Osteoblast (primary cell): ENCODE data around the gene CRHR2. TPM values are rescaled to one million over a fixed set of nuclear protein-coding genes. Genes with fewer than 3 reads are reported as not detected.

Experiments used
- DNase-seq: peaks from one replicate; pipeline ENCODE4 v3.0.0; 2011; ENCODE audit warnings: low spot score, mixed read lengths; ENCODE audit not compliant: insufficient read length; ENCODE audit errors: missing footprints
- H2AFZ ChIP-seq: 2 replicates; pipeline ENCODE4 v1.6.0; 2011; ENCODE audit warnings: mild to moderate bottlenecking, low read length
- H3K27ac ChIP-seq: 2 replicates; pipeline ENCODE4 v1.5.1; 2011; ENCODE audit warnings: mild to moderate bottlenecking, low read depth, low read length, moderate library complexity
- H3K27me3 ChIP-seq: 2 replicates; pipeline ENCODE4 v1.6.0; 2012; ENCODE audit warnings: mild to moderate bottlenecking, control low read depth, inconsistent platforms, low read length, moderate library complexity; ENCODE audit not compliant: insufficient read depth
- H3K36me3 ChIP-seq: 2 replicates; pipeline ENCODE4 v1.5.1; 2011; ENCODE audit warnings: mild to moderate bottlenecking, low read length, control low read depth, moderate library complexity; ENCODE audit not compliant: insufficient read depth
- H3K4me1 ChIP-seq: 2 replicates; pipeline ENCODE4 v1.5.1; 2011; ENCODE audit warnings: mild to moderate bottlenecking, low read length, control low read depth, moderate library complexity; ENCODE audit not compliant: insufficient read depth
- H3K4me2 ChIP-seq: 2 replicates; pipeline ENCODE4 v1.6.0; 2011; ENCODE audit warnings: mild to moderate bottlenecking, low read length; ENCODE audit not compliant: insufficient read depth
- H3K4me3 ChIP-seq: fragments of 200-600 bp; sonication (generic); 3 replicates; pipeline ENCODE4 v1.5.1; 2012; ENCODE audit warnings: mild to moderate bottlenecking, low read length, inconsistent platforms; ENCODE audit not compliant: insufficient read depth
- H3K79me2 ChIP-seq: 2 replicates; pipeline ENCODE4 v1.6.0; 2012; ENCODE audit warnings: mild to moderate bottlenecking, low read length, control low read depth, inconsistent platforms; ENCODE audit not compliant: insufficient read depth
- H3K9me3 ChIP-seq: 2 replicates; pipeline ENCODE4 v1.5.1; 2011; ENCODE audit warnings: low read depth, low read length, control low read depth
- H4K20me1 ChIP-seq: 2 replicates; pipeline ENCODE4 v1.6.0; 2012; ENCODE audit warnings: mild to moderate bottlenecking, low read length, control low read depth; ENCODE audit not compliant: insufficient read depth
- CTCF ChIP-seq: IDR thresholded peaks from 2 replicates; pipeline ENCODE4 v1.5.1; 2011; ENCODE audit warnings: mild to moderate bottlenecking, low read depth, low read length, moderate library complexity; ENCODE audit errors: extremely low read depth
- total RNA-seq: library from RNA; depleted of rRNA; stranded (reverse); fragments of >200 nt; gene quantifications from 2 replicates; pipeline ENCODE4 v1.2.3, GENCODE V29; 2012

The CRHR2 gene
- total RNA-seq, 1 donor = not detected

GRCh38 chr7:30659312-30659711 lies 22.9 kb downstream of the CRHR2 start:
- H3K9me3 ChIP-seq = no peaks in the 10 kb centered on the region
- no peaks in the 10 kb centered on the region for H3K79me2 ChIP-seq
- no peak for TF ChIP-seq CTCF
- no peak overlapping the region for H3K27ac ChIP-seq
- no peaks in the 10 kb centered on the region for H3K36me3 ChIP-seq
- DNase-seq = peak; percentile 88
- H3K4me1 ChIP-seq = no peaks in the 10 kb centered on the region
- no peaks in the 10 kb centered on the region for H4K20me1 ChIP-seq
- no peak overlapping the region for H3K4me2 ChIP-seq
- no peak overlapping the region for H2AFZ ChIP-seq
- peaks cover 3% of the 10 kb centered on the region for H3K27me3 ChIP-seq
- no peak overlapping the region for H3K4me3 ChIP-seq

- no peaks in the 10 kb centered on the region for H4K20me1 ChIP-seq
- H3K27ac ChIP-seq = no peak overlapping the region
- no peaks in the 10 kb centered on the region for H3K79me2 ChIP-seq
- H3K4me2 ChIP-seq = no peak overlapping the region
- no peaks in the 10 kb centered on the region for H3K9me3 ChIP-seq
- TF ChIP-seq CTCF = no peak
- H3K4me3 ChIP-seq = no peak overlapping the region
- H3K4me1 ChIP-seq = no peaks in the 10 kb centered on the region
- peak; percentile 66 for DNase-seq
- no peaks in the 10 kb centered on the region for H3K36me3 ChIP-seq
- no peak overlapping the region for H2AFZ ChIP-seq
- peaks cover 3% of the 10 kb centered on the region for H3K27me3 ChIP-seq
Observed at GRCh38 chr7:30658479-30659074, 23.7 kb downstream of the CRHR2 start.

GRCh38 chr7:30657131-30657530 lies 25.1 kb downstream of the CRHR2 start:
- no peaks in the 10 kb centered on the region for H3K36me3 ChIP-seq
- no peak overlapping the region for H2AFZ ChIP-seq
- no peak overlapping the region for H3K4me2 ChIP-seq
- no peaks in the 10 kb centered on the region for H4K20me1 ChIP-seq
- H3K27me3 ChIP-seq = peaks cover 3% of the 10 kb centered on the region
- H3K79me2 ChIP-seq = no peaks in the 10 kb centered on the region
- no peaks in the 10 kb centered on the region for H3K9me3 ChIP-seq
- peak; percentile 79 for DNase-seq
- H3K27ac ChIP-seq = no peak overlapping the region
- TF ChIP-seq CTCF = no peak
- no peak overlapping the region for H3K4me3 ChIP-seq
- H3K4me1 ChIP-seq = no peaks in the 10 kb centered on the region

- H4K20me1 ChIP-seq = no peaks in the 10 kb centered on the region
- no peak for TF ChIP-seq CTCF
Observed at GRCh38 chr7:30656006-30656957, 26.0 kb downstream of the CRHR2 start.

More at GRCh38 chr7:30656006-30656957, 26.0 kb downstream of the CRHR2 start:
- no peaks in the 10 kb centered on the region for H3K4me1 ChIP-seq
- H3K4me3 ChIP-seq = no peak overlapping the region
- H3K4me2 ChIP-seq = no peak overlapping the region
- no peaks in the 10 kb centered on the region for H3K36me3 ChIP-seq
- no peak overlapping the region for H2AFZ ChIP-seq
- peak; percentile 84 for DNase-seq
- H3K9me3 ChIP-seq = no peaks in the 10 kb centered on the region
- H3K27ac ChIP-seq = no peak overlapping the region
- H3K27me3 ChIP-seq = peaks cover 3% of the 10 kb centered on the region
- no peaks in the 10 kb centered on the region for H3K79me2 ChIP-seq
